ENCODE results near the gene DBT. TPM values are rescaled to one million over a fixed set of nuclear protein-coding genes. Genes with fewer than 3 reads are reported as not detected.
"Not testable (repeated sequence)": the region's sequence is repeated elsewhere in the genome, so short reads cannot be mapped to it uniquely, and the experiment has no call there.

Gene DBT
- polyA plus RNA-seq, 5 donors, result 10.5 to 22.5 (median 20.2) TPM

- not testable (repeated sequence) for DNase-seq
Observed at GRCh38 chr1:100256273-100256672, 6.6 kb upstream of the DBT start.

GRCh38 chr1:100253552-100253951 lies 3.9 kb upstream of the DBT start:
- no peak for DNase-seq

GRCh38 chr1:100252901-100253300 lies 3.3 kb upstream of the DBT start:
- no peak for DNase-seq

- no peak for DNase-seq
Observed at GRCh38 chr1:100250807-100251206, 1.2 kb upstream of the DBT start.

GRCh38 chr1:100250264-100250663 lies 630 bp upstream of the DBT start:
- no peak for DNase-seq

GRCh38 chr1:100249155-100249536 lies 488 bp downstream of the DBT start:
- DNase-seq, result no peak

DNA sequence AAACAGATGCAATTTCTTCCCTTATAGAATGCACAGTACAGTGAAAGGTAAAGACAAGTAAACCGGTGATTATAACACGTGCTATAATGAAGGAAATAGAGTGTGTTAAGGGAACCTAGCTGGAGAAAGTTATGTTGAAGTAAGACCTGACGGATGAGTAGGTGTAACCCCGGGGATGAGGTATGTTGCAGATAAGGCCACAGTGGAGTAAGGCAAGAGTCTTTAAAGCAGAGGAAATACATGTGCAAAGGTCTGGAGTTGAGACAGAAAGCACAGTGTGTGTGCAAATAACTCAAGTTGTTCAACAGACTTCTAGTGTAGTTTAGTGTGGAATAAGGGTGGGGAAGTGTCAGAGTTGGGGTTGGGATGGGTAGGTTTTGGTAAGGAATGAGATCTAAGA lies 2.9 kb downstream of the DBT start:
- DNase-seq, result no peak

DNA sequence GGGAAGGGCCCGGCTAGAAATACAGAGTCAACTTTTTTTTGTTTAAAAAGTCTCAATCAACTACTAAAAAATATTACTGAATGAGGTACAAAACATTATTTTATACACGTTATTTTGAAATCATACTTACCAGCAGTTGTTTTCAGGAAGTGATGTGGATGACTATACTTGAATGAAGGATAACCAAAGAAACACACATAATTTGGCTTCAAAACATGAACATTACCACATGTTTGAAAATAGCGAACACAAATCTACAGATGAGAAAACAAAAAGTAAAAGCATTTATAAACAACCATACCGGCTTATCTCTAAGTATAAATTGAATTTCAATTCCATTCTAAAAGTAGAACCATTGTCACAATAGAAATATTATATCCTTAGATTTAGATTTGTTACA lies 9.0 kb downstream of the DBT start:
- peak in 1 of 2 donors; percentile 28 for DNase-seq

GRCh38 chr1:100239961-100240360 lies 9.7 kb downstream of the DBT start:
- peak; percentile 39 to 59 for DNase-seq

DNA sequence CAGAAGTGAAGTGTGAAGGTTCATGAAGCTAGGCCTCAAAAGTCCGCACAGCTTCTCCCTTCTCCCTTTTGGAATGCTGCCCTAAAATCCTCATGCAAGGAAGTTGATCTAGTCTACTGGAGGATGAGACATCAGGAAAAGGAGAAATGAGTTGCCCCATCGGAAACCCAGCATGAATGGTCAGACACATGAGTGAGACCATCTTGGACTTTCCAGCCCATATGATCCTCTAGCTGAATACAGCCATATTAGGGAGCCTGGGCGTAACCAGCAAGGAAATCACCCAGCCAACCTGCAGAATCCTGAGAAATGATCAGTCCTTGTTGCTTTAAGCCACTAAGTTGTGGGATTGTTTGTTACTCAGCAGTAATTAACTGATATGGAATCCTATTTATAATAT lies 12.5 kb downstream of the DBT start:
- DNase-seq, result no peak

DNA sequence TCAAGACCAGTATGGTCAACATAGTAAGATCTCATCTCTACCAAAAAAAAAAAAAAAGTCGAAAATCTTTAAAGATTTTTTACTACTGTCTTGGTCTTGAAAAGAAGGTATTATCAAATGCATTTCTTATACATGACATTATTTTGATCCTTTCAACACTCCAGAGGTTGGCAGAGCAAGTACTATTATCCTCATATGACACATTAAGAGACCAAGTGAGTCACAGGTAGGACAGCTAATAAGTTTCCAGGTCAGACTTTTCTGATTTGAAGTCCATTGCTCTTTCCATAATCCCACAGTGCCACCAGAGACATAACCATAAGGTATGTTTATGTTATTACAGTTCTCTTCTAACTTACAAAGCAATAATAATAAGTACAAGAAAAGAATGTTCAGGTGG lies 15.2 kb downstream of the DBT start:
- no peak for DNase-seq

GRCh38 chr1:100233566-100233965 lies 16.1 kb downstream of the DBT start:
- DNase-seq, result not testable (repeated sequence)

GRCh38 chr1:100232156-100232555 lies 17.5 kb downstream of the DBT start:
- DNase-seq, result no peak

DNA sequence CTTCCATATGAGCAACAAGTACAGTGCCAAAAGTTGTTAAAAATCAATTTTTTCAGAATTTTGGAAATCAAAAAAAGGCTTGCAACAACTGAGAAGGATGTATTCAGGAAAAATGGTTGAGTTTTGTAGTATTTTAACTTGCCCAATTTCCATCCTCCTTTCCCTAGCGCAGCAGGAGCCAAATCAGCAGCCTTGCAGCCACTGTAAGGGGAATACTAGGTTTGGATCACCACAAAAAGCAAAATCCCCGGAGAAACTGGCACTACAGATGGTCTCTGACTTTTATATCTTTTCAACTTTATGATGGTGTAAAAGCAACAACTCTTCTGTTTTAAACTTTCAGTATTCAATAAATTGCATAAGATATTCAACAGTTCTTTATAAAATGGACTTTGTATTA lies 17.9 kb downstream of the DBT start:
- DNase-seq, result no peak

GRCh38 chr1:100230765-100231164 lies 18.9 kb downstream of the DBT start:
- DNase-seq, result no peak

DNA sequence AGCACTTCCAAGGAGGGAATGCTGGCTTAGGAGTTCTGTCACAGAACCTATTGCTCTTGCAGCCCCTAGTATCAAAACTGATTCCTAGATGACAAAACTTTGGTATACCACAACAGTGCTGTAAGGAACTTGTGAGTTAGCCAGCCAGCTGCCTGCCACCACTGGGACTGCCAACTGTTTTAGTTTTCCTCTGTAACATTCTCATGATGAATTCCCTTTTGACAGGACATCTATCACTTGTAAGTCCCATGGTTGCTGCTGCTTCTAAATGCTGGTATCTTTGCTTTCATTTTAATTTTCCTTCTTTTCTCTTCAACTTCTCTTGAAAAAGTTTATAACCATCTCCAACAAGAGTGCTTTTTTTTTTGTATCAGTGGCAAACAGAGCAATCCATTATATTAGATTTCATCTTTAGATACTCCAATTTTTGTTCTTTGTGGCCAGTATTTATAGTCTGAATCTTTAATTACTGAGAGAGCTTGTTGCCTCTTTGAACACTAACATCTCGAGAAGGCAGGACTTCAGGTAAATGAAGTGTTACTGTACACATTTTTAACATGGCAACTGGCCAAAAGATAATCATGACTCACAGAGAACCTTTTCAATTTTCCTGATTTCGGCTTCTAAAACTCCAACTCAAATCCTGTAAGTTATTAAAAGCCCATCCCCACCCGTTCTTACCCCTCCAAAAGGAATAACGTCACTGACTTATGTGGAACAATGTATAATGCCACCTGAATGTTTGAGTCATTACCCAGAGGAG lies 19.8 kb downstream of the DBT start:
- no peak for DNase-seq

DNA sequence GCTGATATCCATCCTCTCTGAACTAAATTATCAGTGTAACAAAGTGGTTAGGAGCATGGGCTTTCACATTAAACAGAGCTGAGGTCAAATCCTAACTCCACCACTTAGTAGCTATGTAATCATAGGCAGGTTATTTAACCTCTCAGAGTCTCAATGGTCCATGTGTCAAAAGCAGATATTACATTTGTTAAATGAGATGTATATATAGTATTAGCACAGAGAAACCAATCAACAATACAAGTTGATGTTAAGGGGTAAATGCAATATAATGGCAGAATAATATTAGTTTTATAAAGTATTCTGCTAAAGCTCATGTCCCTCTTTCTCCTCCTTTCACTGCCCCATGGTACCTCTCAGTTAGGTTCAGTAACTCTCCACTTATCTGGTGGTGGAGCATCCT lies 27.2 kb downstream of the DBT start:
- DNase-seq, result no peak

- no peak for DNase-seq
Observed at GRCh38 chr1:100219883-100220282, 29.8 kb downstream of the DBT start.

GRCh38 chr1:100219457-100219856 lies 30.2 kb downstream of the DBT start:
- no peak for DNase-seq

DNA sequence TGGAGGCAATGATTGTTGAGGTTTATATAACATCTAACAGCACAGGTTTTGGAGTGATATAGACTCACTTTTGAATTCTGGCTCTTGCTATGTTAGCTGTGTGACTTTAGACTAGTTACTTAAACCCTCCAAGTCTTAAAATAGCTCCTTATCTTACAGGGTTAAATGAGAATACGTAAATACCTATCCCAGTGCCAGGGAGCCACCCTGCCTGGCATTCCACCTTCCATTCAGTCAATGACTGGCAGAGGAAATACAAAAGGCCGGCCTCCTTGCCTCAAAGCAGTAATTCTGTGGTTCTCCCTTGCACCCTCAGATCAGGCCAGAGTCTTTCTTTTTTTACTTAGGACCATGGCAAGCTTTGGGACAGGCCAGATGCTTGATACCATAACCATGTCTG lies 31.8 kb downstream of the DBT start:
- DNase-seq, result no peak

DNA sequence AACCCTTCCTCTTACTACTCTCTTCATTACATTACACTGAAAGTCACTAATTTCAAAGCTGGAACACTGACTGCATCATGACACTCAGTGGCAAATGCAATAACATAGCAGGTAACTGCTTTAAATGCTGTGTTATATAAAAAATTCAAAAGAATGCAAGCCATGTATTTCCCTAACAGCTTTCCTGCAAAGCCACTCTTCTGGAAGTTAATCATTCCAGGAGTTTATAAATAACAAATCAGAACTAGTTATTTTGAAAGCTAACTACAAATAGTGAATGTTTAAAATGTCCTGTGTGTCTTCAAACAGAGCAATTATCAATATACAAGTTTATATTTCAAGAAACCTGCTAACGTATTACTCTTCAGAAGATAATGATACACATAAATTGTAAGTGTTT lies 34.5 kb downstream of the DBT start:
- DNase-seq, result no peak

DNA sequence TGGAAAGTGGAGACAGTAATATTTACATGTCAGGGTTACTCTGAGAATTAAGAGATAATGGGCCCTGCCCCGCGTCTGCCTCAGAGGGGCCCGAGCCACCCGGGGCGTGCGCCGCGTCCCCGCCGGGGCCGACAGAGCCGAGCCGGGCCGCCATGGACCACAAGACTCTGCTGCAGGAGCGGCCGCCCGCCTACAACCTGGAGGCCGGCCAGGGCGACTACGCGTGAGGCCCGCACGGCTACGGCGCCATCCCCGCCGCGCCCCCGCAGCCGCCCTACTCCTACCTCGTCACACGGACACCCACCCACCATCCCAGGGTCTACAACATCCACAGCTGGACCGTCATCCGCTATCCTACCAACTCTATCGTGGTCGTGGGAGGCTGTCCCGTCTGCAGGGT lies 36.5 kb downstream of the DBT start:
- DNase-seq, result no peak

GRCh38 chr1:100206301-100206700 lies 43.3 kb downstream of the DBT start:
- DNase-seq, result no peak

- not testable (repeated sequence) for DNase-seq
Observed at GRCh38 chr1:100205593-100205992, 44.0 kb downstream of the DBT start.

Measured in right lung (tissue), 5 donors.